CD4-positive, alpha-beta T cell treated with Interferon alpha-2 for 1 hour (primary cell): ENCODE data around the gene POGZ.
"Not testable (repeated sequence)": the region's sequence is repeated elsewhere in the genome, so short reads cannot be mapped to it uniquely, and the experiment has no call there.

Source experiments
- DNase-seq, 2 donors: peaks; one replicate each; pipeline ENCODE4 v3.0.0-alpha.2; 2020 to 2022

The POGZ gene

DNA sequence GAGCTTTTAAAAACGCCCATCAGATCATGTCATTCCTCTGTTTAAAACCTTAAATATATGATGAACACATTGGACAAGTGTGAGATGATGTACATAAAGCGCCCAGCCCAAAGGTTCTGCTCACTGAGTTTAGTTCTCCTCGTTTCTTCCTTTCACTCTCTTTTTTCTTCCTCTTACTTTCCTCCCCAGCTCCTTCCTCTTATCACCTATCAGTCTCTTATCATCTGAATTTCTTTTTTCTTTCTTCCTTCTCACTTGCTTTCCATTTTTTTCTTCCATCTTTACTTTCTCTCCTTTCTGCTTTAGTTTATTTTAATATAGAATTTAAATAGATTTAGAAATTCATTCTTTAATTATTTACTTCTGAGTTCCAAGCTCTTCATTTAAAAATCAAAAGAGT, 17.8 kb upstream of the POGZ start:
- no peak for DNase-seq

DNA sequence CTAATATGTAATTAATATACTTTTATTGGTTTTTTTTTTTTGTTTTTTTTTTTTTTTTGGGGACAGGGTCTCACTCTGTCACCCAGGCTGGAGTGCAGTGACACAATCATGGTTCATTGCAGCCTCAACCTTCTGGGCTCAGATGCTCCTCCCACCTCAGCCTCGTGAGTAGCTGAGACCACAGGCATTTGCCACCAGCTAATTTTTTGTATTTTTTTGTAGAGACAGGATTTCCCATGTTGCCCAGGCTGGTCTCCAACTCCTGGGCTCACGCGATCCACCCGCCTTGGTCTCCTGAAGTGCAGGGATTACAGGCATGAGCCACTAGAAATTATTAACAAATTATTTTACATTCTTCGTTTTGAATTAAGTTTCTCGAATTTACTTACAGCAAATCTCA, 16.8 kb upstream of the POGZ start:
- no peak for DNase-seq

DNA sequence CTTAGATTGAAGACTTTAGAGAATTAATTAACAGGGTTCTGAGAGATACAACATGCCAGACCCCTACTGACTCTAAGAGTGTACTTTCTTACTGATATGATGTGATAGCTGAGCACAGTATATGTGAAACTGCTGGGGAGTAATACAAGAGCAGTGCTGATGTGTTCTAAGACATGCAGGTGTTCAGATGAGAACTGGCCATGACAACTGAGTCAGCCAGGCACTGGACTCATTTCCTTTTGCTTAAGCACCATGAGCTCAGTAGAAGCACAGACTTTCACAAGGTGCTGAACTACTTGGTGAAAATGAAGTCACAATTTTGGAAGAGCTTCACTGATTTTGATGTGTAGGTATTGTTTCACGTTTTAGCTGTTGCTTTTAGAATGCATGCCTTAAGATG, 15.9 kb upstream of the POGZ start:
- DNase-seq, result no peak

DNA sequence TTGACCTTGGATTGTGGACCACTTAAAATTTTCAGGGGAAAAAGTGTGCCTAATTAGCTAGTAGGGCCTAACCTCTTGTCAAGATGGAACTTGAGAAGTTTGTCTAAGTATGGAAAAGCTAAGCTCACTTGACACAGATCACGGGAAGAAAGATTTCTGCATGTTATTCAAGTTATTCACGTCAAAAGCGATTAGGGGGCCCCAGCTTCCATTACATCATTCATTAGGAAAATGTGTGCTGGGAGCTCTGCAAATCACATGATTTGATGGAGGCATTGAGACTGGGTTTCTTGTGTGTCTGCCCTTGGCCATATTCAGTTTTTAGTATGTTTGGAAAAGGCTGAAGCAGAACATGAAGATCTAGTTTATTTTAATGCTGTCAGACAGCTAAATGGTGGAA, 15.5 kb upstream of the POGZ start:
- DNase-seq, result no peak

DNA sequence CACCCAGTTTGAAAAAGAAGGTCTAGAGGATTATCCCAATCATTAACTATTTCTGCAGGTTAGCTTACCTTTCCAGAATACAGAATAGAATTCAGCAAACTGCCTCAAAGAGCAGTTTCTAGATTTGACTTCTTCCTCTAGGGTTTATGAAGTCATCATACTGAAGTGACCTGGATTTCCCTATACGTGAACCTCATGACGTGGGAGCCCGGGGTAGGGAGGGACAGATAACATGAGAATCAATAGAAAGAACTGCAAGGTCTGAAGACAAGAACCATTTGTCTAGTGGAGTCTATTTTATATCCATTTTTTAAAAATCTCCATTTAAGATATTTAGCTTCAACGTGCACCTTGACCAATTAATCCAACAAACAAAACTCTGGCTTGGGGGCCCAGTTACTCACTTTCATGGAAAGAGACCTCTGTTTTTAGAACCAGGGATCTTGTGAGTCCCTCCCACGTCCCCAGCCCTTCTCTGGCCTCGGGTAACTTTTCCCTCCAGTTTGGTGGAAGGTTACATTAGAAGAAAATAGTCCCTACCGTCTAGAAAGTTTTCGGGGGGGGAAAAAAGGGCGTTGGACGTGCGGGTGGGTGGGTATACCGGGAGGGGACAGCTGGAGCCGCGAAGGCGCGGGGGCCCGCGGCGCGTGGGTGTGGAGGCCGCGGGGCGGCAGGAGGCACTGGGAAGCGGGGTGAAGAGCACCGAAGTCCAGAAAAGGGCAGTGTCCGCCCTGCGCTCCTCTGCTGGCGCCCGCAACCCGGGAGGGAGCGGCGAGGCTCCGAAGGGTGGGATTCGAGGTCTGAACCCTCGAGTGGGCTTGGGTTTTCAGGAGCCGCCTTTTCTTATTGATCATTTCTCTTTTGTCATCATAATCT, 13.8 kb upstream of the POGZ start:
- DNase-seq, result peak; percentile 11 to 49

DNA sequence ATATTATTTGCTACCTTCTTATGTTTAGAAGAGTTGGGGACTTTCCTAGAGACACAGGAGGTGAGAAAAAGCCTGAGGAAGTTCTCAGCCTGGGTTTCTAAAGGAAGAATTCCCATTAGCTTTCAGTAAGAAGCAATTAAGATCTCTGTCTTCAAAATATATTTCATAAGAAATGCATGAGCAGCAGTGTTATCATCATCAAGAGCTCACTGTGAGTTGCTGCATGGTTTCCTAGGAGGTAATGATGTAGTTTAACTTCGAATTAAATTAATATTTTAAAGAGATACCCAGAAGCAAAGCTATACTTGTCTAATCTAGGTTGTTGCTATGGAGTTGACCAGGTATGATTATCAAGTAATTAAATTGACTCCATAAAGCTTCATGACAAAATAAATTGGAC, 5.7 kb upstream of the POGZ start:
- DNase-seq, result no peak

DNA sequence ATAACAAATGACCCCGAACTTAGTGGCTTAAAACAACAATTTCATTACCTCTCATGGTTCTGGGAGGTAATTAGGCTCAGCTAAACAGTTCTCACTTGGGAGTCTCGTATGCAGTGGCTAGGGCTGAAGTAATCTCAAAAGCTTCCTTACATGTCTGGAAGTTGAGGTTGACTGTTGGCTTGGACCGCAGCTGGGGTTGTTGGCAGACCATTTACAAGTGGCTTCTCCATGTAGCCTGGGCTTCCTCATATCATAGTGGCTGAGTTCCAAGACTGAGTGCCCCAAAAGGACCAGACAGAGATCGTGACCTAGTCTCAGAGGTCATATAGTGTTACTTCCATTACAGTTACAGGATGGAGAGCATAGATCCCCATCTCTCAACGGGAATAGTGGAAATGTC, 2.4 kb upstream of the POGZ start:
- DNase-seq, result no peak

DNA sequence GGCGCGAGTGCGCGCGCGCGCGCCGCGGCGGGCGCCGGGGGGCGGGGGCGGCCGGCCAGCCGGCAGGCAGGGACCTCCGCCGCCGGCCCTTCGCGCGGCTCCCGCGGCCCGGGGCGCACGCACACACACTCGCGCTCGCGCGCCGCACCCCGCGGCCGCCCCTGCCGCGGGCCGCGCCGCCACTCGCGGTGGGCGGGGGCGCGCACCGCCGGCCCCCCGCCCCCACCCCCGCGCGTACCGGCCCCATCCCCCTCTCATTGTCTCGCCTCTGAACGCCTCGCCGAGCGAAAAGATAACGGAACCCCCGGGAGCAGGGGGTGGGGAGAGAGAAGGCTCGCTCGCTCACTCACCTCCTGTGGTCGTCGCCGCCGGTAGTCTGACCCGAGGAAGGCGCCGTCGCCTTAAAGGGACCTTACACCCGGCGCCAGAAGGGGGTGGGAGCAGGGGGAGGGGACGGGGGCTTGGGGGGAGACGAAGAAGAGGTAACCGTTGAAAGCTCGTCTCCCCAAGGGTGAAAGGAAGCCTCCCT, 428 bp downstream of the POGZ start:
- peak; percentile 58 to 71 for DNase-seq

DNA sequence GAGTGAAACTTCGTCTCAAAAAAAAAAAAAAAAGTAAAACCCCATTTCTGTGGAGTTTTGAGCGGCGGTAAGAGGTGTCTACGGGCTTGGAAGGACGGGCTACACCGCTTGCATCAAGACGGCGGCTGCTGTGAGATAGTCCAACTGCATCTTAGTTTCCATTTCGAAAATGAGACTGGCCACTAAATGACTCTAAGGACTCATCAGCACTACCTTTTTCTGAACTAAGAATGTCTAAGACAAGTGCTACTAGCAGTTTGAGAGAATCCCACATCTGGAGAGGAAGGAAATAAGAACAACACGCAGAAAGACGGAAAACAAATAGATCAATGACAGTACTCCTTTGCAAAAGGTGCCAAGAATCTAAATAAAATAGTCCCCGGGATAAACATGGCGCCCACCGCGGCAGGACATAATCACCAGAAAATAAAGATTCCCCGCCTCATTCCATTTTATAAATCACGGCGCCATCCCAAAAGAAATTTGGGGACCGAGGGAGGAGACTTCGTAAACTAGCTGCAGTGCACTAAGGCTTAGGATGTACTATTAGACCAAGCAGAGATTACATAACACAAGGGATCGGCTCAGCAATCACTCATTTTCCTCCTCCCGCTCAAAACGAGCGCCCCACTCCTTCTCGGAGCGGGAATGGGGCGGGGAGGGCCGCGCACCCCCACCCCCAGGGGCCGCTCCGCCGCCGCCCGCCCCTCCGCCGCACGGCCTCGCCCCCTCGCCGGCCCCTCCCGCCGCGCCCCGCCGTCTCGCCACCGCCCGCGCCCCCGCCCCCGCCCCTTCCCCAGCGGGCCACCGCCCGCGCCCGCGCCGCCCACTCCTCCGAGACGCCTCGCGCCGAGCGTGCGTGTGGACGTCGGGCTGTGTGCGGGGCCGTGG, 1.1 kb downstream of the POGZ start:
- DNase-seq, result peak; percentile 63 to 76

DNA sequence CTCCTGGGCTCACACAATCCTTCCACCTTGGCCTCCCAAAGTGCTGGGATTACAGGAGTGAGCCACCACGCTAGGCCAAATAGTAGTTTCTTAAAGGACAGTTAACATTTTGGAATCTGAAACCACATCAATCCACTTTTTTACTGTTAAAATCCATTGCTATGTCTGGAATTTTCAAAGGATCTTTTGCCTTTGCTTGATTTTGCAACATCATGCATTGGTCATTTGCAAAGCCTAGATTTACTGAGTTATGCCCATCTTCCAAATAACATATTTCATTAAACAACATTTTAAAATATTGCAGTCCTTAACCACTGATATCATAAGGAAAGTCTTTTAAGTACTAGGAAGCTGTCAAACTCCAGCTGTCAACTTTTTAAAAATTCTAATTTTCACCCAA, 3.3 kb downstream of the POGZ start:
- no peak for DNase-seq

DNA sequence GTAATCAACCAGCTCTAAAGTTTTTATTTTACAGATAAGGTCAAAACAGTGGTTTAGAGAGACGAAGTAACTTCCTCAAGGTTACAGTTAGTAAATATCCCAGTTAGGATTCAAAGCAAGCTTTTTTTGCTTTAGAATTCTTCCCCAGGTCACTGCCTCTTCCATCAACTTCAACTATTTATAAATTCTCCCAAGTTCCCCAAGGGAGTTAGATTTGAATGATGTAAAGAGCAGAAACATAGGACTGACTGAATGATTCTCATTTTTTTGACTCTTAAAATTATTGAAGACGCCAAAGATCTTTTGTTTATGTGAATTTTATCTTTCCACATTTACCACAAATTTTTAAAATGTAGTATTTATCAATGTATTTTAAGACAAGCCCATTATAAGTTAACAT, 4.1 kb downstream of the POGZ start:
- DNase-seq, result no peak

DNA sequence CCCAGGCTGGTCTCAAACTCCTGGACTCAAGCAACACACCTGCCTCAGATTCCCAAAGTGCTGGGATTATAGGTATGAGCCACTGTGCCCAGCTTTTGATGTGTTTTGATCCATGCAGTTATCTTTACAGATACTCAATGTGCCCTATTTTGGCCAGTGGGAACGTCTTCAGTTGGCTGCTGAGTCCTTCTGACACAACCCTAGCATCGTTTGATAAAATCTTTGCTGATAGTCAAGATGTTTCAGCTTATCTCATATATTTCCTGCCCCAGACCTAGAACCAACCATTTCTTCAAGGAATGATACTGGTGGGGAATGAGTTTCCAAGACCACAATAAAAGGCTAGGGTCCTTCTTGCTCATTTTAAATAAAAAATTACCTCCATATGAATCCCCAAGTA, 11.6 kb downstream of the POGZ start:
- no peak for DNase-seq

DNA sequence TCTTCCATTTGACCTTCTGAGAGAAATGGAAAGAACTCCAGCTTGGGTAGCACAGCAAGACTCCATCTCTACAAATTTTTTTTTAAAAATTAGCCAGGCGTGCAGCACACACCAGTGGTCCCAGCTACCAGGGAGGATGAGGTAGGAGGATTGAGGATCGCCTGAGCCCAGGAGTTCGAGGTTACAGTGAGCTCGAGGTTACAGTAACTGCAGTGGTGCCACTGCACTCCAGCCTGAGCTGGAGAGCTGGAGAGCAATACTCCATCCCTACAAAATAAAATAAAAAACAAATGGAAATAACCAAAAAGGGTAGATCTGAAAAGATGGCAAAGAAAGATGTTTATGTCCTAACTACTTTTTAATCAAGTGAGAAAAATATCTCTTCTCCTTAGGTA, 14.5 kb downstream of the POGZ start:
- DNase-seq, result no peak

DNA sequence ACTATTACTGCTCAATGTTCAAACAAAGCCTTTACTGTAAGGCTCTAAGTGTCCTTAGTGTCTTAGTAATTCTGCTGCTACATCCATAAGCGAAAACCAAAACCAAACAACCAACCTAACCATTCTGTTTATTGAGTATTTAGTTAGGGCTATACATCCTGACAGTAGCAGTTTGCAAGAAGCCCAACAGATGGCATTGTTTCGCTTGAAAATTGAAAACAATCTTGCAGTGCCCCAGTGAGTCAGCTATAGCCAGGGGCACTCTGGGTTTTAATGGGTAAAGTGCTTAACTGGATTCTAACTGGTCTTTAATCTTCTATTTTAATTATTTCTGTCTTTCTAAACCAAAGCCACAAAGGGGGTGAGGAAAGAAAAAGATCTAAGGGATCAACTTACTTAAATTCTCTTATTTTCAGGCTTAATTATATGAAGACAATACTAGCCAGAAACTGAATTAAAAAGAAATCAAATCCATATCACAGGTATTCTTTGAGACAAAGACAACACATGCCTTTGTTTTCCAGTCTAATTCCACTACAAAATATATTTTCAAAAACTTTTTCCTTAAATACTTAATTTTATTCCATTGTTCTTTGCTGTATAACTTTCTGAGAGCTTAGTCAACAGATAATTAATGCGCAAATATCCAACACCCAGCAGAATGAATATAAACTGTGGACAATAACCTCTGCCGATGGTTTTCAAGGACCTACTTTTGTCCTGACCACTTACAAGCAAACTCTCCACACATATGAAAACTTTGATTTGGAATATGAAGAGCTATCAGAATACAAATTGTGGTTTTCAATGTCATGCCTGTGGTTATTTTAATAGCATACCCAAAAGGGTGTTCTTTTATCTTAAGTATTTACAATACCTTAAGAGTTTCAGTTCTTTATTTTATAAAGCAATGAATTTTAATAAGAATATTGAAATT, 15.2 kb downstream of the POGZ start:
- peak; percentile 69 to 84 for DNase-seq

DNA sequence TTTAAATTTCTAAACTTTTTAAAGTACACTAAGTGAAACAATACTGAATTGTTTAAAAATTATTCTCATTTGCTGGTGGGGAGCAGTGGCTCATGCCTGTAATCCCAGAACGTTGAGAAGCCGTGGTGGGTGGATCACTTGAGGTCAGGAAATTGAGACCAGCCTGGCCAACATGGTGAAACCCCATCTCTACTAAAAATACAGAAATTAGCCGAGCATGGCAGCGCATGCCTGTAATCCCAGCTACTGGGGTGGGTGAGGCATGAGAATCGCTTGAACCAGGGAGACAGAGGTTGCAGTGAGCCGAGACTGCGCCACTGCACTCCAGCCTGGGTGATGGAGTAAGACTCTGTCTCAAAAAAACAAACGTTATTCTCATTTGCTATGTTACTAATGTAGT, 21.9 kb downstream of the POGZ start:
- DNase-seq, result not testable (repeated sequence)

DNA sequence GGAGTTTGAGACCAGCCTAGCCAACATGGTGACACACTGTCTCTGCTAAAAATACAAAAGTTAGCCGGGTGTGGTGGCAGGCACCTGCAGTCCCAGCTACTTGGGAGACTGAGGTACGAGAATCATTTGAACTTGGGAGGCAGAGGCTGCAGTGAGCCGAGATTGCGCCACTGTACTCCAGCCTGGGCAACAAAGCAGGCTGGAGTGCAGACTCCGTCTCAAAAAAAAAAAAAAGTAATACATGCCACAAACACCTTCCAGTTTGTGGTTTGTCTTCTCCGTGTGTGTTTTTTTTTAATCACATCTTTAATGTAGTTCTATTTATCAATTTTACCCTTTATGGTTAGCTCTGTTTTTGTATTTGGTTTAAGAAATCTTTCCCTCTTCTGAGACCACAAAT, 22.3 kb downstream of the POGZ start:
- DNase-seq, result no peak

DNA sequence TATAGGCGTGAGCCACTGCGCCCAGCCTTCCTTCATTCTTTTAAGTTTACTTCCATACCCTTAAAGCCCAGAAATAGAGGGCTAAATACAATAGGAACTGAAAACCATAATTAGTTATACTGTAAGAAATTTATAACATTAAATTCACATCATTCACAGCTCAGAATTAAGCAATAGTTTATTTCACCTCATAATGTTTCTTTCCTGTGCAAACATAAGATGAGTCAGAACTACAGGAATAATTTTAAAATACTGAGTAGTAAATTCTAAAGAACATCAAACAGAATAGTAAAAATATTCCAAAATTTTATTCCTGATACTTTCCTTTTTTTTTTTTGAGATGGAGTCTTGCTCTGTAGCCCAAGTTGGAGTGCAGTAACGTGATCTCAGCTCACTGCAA, 24.1 kb downstream of the POGZ start:
- DNase-seq, result no peak

DNA sequence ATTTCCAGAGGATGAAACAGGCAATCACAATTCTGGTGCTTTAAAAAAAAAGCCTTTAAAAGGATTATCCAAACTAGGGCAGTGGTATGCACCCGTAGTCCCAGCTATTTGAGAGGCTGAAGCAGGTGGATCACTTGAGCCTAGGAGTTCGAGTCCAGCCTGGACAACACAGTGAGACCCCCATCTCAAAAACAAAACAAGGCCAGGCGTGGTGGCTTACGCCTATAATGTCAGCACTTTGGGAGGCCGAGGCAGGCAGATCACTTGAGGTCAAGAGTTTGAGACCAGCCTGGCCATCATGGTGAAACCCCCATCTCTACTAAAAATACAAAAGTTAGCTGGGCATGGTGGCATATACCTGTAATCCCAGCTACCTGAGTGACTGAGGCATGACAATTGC, 25.5 kb downstream of the POGZ start:
- not testable (repeated sequence) for DNase-seq

DNA sequence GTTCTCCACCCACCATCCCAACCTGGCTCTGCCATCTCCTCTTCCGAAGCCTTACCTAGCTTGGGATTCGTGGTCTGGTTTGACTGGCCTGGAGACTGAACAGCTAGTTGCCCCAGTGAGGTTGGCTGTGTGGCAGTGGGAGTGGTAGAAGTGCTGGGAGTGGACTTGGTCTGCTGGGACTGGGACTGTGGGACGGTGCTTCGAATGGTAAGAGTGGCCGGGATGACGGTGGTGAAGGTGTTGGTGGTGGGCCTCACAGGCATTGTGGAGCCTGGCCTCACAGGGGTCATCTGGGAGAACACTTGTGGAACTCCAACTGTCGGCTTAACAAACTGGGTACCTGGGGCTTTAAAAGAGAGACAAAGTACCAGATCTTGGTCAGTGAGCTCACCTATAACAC, 31.2 kb downstream of the POGZ start:
- no peak for DNase-seq

DNA sequence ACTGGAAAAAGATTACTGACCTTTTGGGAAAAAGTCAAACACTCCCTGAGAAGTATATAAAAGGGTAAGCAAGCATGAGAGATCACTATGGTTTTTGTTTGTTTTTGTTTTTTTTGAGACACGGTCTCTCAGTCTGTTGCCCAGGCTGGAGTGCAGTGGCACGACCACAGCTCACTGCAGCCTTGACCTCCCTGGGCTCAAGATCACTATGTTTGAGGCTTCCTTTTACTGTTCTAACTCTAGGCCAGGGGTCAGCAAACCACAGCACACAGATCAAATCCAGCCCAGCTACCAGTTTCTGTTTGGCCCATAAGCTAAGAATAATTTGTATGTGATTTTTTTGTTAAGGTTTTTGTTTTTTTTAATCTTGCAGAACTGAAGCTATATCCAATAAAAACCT, 34.2 kb downstream of the POGZ start:
- DNase-seq, result no peak

DNA sequence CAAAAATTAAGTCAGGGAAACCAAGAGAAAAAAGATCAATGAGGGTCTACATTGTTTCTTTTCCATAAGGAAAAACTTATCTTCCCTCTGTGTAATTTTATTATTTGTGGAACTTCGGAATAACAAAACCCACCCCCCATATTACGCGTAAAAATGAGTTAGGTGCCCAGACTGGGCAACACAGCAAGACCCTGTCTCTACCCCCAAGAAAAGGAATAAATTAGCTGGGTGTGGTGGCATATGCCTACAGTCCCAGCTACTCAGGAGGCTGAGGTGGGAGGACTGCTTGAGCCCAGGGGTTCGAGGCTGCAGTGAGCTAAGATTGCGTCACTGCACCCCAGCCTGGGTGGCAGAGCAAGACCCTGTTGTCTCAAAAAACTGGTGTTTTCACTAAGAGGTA, 39.5 kb downstream of the POGZ start:
- no peak for DNase-seq

DNA sequence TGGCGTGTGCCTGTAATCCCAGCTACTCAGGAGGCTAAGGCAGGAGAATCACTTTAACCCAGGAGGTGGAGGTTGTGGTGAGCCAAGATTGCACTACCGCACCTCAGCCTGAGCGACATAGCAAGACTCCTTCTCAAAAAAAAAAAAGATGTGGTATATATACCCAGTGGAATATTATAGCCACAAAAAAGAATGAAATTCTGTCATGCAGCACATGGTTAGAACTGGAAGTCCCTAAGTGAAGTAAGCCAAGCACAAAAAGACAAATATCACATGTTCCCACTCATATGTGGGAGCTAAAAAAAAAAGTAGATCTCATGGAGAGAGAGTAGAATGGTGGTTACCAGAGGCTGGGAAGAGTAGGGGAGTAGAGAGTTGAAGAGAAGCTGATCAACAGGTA, 41.2 kb downstream of the POGZ start:
- no peak for DNase-seq

DNA sequence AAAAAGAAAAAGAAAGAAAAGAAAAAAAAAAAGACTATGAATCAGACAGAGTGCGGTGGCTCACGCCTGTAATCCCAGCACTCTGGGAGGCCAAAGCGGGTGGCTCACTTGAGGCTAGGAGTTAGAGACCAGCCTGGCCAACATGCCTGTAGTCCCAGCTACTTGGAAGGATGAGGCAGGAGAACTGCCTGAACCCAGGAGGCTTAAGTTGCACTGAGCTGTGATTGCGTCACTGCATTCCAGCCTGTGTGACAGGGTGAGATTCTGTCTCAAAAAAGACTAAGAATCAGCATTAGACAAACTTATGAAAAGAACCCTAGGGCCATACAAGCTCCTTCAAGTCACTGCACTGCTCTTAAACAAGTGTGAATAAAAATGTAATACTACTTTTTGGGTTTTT, 43.1 kb downstream of the POGZ start:
- DNase-seq, result no peak
